MM.1S (cell line): Measurements from ENCODE around the gene TMEFF2.

Source experiments
- DNase-seq: peaks from one replicate; pipeline ENCODE4 v3.0.0-alpha.2; 2015
- H2AFZ ChIP-seq: fragments of 300-600 bp; sonication (generic); 2 replicates; pipeline ENCODE4 v1.6.0; 2016; ENCODE audit warnings: antibody characterized with exemption, low read length
- H3F3A ChIP-seq: fragments of 300-600 bp; sonication (generic); 2 replicates; pipeline ENCODE4 v1.6.1; 2016; ENCODE audit warnings: mild to moderate bottlenecking, antibody characterized with exemption, low read length, moderate library complexity, mixed read lengths; ENCODE audit not compliant: insufficient read depth
- H3K27ac ChIP-seq: fragments of 300-600 bp; sonication (generic); 2 replicates; pipeline ENCODE4 v1.5.1; 2016; ENCODE audit warnings: mild to moderate bottlenecking, low read length
- H3K27me3 ChIP-seq: fragments of 300-600 bp; sonication (generic); replicated peaks from 2 replicates; pipeline ENCODE4 v1.6.0; 2016; ENCODE audit warnings: low read length; ENCODE audit not compliant: insufficient read depth
- H3K36me3 ChIP-seq: fragments of 300-600 bp; sonication (generic); replicated peaks from 2 replicates; pipeline ENCODE4 v1.6.1; 2016; ENCODE audit warnings: mild to moderate bottlenecking, low read length, mixed read lengths; ENCODE audit not compliant: insufficient read depth
- H3K4me1 ChIP-seq: fragments of 300-600 bp; sonication (generic); 2 replicates; pipeline ENCODE4 v1.6.1; 2016; ENCODE audit warnings: low read length, mixed read lengths
- H3K4me2 ChIP-seq: fragments of 300-600 bp; sonication (generic); 2 replicates; pipeline ENCODE4 v1.6.0; 2016; ENCODE audit warnings: low read depth, low read length
- H3K4me3 ChIP-seq: fragments of 300-600 bp; sonication (generic); 2 replicates; pipeline ENCODE4 v1.5.1; 2016; ENCODE audit warnings: low read length, mixed read lengths
- H3K79me2 ChIP-seq: fragments of 300-600 bp; sonication (generic); 2 replicates; pipeline ENCODE4 v1.6.1; 2016; ENCODE audit warnings: mixed run types, low read length, mixed read lengths
- H3K9ac ChIP-seq: fragments of 300-600 bp; sonication (generic); 2 replicates; pipeline ENCODE4 v1.6.1; 2016; ENCODE audit warnings: low read length, mixed read lengths
- H3K9me2 ChIP-seq: fragments of 300-600 bp; sonication (generic); replicated peaks from 2 replicates; pipeline ENCODE4 v1.6.1; 2016; ENCODE audit warnings: mild to moderate bottlenecking, low read length, mixed read lengths; ENCODE audit not compliant: insufficient read depth
- H3K9me3 ChIP-seq: fragments of 300-600 bp; sonication (generic); replicated peaks from 2 replicates; pipeline ENCODE4 v1.6.1; 2016; ENCODE audit warnings: mild to moderate bottlenecking, low read length, mixed read lengths; ENCODE audit not compliant: insufficient read depth
- H4K20me1 ChIP-seq: fragments of 300-600 bp; sonication (generic); 2 replicates; pipeline ENCODE4 v1.6.1; 2016; ENCODE audit warnings: mild to moderate bottlenecking, low read length, moderate library complexity, mixed read lengths; ENCODE audit not compliant: insufficient read depth
- EZH2 ChIP-seq: fragments of 300-600 bp; sonication (generic); optimal IDR thresholded peaks from 2 replicates; pipeline ENCODE3; 2017; ENCODE audit warnings: low read depth, mild to moderate bottlenecking, antibody characterized with exemption, low read length, mixed read lengths
- EZH2phosphoT487 ChIP-seq: fragments of 300-600 bp; sonication (generic); IDR thresholded peaks from 2 replicates; pipeline ENCODE4 v1.6.1; 2018; ENCODE audit warnings: antibody characterized with exemption, low read length
- TF ChIP-seq, protein P1 (sequence below): fragments of 300-600 bp; sonication (generic); IDR thresholded peaks from 2 replicates; pipeline ENCODE4 v1.5.1; 2016; ENCODE audit warnings: antibody characterized with exemption, low read length, mixed read lengths

The TMEFF2 gene

DNA sequence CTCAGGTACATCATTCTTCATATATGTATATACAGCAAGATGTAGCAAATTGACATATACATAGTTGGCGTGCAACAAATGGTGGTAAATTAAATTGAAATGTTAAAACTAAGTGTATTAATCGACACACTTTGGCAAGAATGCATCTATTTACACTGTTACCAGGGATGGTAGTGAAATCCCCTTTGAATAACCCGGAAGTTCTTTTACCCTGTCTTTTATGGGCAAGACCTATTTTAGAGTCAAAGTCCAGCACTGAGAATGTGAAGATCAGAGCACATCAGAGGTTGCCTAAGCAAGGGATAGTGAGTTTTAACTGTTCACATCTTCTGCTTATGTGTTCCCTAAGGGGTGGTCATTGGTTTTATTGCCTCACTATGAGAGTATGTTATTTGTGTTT, 7.6 kb upstream of the TMEFF2 start:
- Histone ChIP-seq H2AFZ (no peak overlapping the region), H3K9me3 (no peaks in the 10 kb centered on the region), H3K79me2 (no peaks in the 10 kb centered on the region), H3K27me3 (no peaks in the 10 kb centered on the region), H3K4me1 (no peaks in the 10 kb centered on the region), H3K9me2 (no peaks in the 10 kb centered on the region), H3K9ac (no peak overlapping the region), H3K27ac (no peak overlapping the region), H3K4me3 (no peak overlapping the region), H3F3A (no peaks in the 10 kb centered on the region), H4K20me1 (no peaks in the 10 kb centered on the region), H3K36me3 (no peaks in the 10 kb centered on the region), H3K4me2 (no peak overlapping the region)
- DNase-seq = no peak
- TF ChIP-seq EZH2 = no peak
- TF ChIP-seq, protein P1, sequence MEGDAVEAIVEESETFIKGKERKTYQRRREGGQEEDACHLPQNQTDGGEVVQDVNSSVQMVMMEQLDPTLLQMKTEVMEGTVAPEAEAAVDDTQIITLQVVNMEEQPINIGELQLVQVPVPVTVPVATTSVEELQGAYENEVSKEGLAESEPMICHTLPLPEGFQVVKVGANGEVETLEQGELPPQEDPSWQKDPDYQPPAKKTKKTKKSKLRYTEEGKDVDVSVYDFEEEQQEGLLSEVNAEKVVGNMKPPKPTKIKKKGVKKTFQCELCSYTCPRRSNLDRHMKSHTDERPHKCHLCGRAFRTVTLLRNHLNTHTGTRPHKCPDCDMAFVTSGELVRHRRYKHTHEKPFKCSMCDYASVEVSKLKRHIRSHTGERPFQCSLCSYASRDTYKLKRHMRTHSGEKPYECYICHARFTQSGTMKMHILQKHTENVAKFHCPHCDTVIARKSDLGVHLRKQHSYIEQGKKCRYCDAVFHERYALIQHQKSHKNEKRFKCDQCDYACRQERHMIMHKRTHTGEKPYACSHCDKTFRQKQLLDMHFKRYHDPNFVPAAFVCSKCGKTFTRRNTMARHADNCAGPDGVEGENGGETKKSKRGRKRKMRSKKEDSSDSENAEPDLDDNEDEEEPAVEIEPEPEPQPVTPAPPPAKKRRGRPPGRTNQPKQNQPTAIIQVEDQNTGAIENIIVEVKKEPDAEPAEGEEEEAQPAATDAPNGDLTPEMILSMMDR = no peak
- TF ChIP-seq EZH2phosphoT487 = no peak

DNA sequence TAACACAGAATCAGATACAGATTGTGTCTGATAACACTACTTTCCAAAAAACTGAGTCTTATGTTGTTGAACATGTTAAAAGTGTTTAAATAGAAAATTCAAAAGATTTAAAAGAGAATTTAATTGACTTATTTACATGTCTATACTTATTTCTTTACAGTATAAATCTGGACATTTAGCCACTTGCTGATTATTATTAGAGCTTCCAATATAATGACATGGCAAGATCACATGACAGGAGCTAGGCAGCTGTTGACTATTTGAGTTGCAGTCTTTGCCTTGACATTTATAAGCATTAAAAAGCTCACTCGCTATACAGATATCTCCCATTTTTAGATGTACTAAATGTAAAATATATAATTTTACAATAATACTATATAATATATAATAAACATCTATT, 6.4 kb upstream of the TMEFF2 start:
- H4K20me1 ChIP-seq = no peaks in the 10 kb centered on the region
- no peaks in the 10 kb centered on the region for H3K9me3 ChIP-seq
- DNase-seq = no peak
- no peaks in the 10 kb centered on the region for H3F3A ChIP-seq
- no peak overlapping the region for H3K9ac ChIP-seq
- H3K4me2 ChIP-seq = no peak overlapping the region
- H3K27ac ChIP-seq = no peak overlapping the region
- H3K36me3 ChIP-seq = no peaks in the 10 kb centered on the region
- H3K79me2 ChIP-seq = no peaks in the 10 kb centered on the region
- H3K27me3 ChIP-seq = no peaks in the 10 kb centered on the region
- no peak overlapping the region for H2AFZ ChIP-seq
- no peaks in the 10 kb centered on the region for H3K4me1 ChIP-seq
- TF ChIP-seq EZH2phosphoT487 (no peak), EZH2 (no peak)
- TF ChIP-seq, protein P1 = no peak
- no peaks in the 10 kb centered on the region for H3K9me2 ChIP-seq
- H3K4me3 ChIP-seq = no peak overlapping the region

DNA sequence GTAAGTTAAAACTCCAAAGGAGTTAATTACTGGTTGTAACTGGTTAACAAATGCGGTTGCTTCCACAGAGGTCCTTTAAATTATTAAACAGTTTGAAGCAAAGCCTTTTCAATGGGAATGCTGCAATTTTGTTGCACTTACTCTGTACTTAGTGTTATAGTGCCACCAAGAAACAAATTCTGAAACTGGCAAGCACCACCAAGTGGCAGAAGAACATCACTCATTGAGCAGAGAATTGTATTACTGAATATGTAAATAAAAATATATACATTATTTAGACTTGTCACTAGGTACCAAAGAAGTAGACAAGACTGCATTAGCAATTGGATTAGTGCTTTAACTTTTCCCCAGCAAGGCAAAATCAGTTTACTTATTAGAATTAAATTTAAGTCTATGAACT, 2.6 kb upstream of the TMEFF2 start:
- Histone ChIP-seq H4K20me1 (no peaks in the 10 kb centered on the region), H2AFZ (no peak overlapping the region), H3K4me3 (no peak overlapping the region), H3K9me3 (no peaks in the 10 kb centered on the region), H3K27ac (no peak overlapping the region), H3K27me3 (no peaks in the 10 kb centered on the region), H3K9ac (no peak overlapping the region), H3K36me3 (no peaks in the 10 kb centered on the region), H3K4me1 (no peaks in the 10 kb centered on the region), H3K9me2 (no peaks in the 10 kb centered on the region), H3F3A (no peaks in the 10 kb centered on the region), H3K4me2 (no peak overlapping the region), H3K79me2 (no peaks in the 10 kb centered on the region)
- no peak for DNase-seq
- TF ChIP-seq EZH2phosphoT487 (no peak), EZH2 (no peak)
- TF ChIP-seq, protein P1 = peak; percentile 9; the same call in 1 of the 2 replicates
